Right kidney (tissue), 1 donor: Measurements from ENCODE around the gene SERP2.

Experiments
- DNase-seq: peaks from one replicate; pipeline ENCODE4 v3.0.0-alpha.2; 2016

The SERP2 gene

DNA sequence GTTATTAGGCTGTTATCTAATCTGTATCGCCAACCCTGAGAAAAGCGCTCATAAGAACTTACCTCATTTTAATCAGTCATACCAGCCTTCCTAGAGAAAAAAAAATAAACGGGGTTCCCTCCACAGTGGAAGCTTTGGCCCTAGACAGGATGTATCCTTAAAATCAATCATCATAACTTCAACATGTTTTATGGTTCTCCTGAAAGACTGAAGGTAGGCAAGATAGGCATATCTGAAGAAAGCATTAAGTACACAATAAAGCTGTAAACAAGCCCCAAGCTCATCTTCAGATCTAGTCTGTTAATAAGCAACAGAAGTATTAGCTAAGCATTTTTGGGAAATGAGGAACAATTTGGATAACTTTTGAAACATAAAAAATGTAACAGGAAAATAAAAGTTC, 18.7 kb upstream of the SERP2 start:
- DNase-seq = no peak

DNA sequence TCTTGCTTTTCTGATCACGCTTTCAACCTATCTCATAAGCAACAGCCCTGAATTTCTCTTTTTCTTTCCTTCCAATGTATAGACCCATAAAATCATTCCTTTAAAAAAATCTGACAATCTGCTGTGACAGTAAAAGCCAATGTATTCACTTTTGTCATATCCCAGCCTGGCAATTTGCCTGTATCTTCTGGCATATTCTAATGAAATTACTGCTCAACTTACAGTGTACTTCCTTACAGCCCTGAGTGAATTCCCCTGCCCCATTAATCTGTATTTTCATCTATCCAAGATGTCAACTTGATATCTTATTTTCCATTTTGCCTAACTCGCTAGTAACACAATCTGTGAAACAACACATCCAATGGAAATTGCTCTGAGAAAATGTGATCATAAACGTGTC, 18.0 kb upstream of the SERP2 start:
- DNase-seq = no peak

DNA sequence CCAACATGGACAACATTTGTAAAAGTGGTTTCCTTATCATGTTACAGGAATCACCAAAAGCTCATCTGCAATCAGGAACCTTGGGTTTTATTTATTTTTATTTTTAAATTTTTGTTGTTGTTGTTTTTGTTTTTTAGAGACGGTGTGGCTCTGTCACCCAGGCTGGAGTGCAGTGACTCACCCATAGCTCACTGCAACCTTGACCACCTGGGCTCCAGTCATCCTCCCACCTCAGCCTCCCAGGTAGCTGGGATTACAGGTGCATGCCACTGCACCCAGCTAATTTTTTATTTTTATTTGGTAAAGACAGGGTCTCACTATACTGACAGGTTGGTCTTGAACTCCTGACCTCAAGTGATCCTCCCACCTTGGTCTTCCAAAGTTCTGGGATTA, 13.6 kb upstream of the SERP2 start:
- DNase-seq = no peak

DNA sequence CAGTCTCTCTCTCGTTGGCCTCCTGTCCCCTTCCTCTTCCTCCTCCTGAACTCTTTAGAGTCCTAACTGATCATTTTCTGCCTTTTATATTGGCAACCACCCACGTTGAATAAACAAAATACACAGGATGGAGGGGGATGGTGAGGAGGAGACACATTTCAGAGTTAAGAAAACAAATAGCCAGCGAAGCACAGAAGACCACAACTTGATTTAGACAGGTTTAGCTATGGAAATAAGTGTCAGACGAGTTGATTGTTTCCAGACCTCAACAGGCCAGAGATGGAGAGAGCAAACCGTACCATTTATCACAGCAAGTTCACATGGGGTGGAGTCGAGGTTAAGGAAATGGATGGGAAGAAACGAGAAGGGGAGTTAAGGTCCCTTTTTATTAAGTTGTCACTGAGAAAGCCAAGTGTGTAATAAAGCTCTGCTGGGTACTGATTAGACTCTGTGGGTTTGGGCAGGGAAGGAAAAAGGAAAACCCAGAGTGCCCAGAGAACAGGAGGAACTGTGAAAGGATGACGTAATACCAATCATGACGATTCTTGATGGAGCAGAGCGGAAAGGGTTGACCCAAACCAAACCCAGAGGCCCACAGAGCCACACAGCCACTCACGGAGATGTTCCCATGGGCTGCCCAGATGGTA, 11.1 kb upstream of the SERP2 start:
- peak; percentile 39 for DNase-seq

DNA sequence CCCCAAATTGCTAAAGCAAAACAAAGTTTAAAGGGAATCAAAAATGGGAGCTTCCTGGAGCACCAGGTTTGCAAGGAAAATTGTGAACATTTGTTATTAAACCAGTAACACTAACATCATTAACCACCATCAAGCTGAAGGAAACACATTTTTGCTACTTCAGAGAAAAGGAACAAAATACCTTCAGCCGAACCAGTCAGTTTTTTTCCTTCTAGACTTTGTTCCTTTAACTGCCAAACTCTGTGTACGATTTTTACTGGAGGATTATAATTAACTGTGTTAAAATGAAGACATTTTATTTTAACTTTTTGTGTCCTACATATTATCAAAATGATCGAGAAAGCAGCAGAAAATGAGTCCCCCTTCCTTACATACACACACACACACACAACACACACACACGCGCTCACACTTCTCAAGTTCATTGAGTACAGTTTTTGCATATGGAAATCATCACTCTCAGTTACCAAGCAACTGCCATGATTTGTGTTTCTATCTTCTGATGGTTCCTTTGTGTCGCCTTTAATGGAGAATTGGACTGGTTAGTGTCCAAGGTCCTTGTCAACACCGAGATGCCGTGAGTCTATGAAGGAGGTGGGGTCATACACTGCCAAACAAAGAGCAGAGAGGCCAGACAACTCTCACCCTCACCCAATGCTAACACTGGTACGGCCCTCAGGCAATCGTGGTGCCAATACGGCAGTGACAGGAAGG, 9.8 kb upstream of the SERP2 start:
- DNase-seq = no peak

DNA sequence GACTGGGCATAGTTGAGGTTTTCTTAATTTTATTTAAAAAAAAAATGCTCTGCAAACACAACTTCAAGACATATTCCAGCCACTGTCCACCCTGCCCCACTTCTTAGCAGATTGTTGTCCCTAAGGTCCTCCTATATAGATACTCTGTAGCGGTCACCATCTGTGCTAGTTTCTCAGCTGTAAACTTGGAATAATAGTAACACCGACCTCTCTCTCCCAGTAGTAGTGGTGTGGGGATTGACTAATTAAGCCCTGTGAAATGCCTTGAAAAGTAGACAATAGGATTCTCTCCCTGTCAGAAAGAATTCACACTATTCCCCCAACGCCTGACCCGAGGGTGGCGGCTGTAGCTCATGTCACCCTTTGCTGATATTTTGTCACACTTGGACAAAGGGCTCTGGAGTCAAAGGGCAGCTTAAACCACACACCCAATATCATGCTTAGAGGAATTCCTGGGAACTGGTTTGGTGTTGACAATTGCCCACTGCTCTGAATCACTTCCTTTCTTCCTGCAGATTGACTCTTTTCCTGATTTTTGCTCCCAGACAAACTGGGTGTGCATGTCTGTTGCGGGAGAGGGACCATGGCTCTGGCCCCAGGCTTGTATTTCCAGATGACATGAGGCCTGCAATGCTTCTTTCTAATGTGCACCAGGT, 9.2 kb upstream of the SERP2 start:
- no peak for DNase-seq

DNA sequence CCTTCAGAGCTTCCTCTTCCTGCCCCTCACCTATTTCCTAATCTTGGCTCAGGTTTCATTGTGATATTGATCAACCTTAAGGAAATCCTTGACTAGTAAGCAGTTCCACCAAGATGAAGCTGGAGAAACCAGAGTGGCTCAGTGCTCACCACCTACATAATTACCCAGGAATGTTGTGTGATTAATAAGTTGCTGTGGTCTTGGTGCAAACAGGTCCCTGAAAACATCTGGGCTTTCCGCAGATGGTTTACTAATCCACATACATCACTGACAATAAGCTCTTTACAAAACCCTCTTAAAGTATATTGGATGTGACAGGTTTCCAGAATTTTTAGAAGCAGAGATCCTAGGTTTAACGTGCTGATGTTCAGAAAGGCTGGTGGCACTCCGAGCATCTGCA, 8.6 kb upstream of the SERP2 start:
- no peak for DNase-seq

DNA sequence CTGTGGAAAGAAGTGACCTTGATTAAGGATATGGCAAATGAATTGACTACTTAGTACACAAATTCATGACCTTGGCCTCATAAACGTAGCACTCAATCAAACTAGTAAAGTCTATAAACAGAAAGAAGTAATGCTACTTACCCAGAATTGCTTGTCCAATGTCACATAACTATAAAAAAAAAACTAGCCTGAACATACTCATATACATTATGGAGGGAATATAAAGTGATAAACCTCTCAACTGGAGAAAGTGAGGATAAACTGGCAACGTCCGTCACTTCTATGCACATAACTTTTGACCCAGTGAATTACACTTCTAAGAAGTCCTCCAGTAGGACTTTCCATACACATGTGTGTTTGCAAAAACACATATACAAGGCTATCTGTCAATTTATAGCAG, 7.7 kb upstream of the SERP2 start:
- no peak for DNase-seq

DNA sequence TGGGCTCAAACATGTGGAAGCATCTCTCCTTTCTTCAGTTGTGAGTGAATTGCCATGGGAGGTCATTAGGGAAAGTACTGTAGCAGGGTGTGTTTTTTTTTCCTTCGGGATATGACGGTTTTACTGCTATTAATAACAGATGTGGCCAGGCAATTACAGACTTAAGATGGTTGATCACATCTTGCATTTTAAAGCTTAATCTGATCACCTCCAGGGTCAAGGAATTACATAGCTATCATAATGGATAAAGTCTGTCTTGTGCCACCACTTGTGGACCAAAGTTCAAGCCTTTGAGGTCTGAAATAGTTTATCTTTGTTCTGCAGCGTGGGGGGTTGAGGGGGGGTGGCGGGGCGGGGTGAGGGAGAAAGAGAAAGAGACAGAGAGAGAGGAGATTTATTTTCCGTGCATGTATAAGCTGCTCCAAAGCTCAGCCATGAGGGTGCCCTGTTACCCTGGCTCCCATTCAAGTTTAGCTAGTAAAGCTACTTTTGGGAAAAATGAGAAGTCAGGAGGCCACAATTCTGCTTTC, 5.5 kb upstream of the SERP2 start:
- peak; percentile 24 for DNase-seq

DNA sequence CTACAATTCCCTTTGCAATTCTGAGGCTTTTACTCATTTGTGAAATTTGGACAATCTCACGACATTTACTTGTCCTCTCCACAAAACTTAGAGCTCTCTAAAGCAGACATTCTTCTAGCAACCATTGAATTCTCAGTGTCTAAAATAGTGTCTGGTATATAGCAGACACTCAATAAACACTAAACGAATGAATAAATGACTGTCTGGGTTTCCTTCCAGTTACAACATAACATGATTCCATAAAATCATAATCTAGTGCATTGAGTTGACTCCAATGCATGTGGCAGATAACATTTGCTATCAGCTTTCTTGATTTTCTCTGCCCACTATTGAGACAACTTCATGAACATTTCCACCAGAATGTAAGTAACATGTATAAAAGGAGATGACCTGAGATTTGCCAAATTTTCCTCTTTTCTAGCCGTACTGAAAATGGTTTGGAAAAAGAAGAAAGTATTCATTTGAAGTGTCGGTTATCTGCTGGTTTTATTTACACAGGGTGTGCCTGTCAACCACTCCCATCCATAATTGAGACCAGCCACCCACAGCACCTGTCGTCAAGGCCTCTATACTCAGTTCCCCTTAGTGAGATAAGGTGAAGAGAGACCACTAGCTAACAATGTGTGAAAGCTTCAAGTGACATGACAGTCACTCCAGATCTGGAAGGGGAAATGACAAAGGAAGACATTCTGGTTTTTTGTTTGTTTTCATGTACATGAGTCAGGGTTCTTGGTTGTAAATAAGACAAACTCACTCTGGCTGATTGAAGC, 4.8 kb upstream of the SERP2 start:
- DNase-seq = no peak

DNA sequence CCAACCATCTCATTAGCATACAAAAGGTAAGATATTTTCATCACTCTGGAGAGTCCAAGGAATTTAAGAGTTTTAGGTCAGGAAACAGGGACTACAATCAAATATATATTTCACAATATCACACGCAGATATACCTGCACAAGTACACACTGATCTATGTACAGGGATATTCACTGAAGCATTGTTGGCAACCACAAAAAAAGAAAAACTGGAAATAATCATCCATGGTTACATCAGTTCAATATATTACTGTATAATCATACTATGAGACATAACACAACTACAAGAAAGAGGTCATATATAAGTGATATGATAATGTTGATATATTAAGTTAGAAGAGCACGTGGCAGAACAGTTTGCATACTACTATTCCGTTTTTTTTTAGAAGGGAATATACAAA, 2.2 kb upstream of the SERP2 start:
- no peak for DNase-seq

DNA sequence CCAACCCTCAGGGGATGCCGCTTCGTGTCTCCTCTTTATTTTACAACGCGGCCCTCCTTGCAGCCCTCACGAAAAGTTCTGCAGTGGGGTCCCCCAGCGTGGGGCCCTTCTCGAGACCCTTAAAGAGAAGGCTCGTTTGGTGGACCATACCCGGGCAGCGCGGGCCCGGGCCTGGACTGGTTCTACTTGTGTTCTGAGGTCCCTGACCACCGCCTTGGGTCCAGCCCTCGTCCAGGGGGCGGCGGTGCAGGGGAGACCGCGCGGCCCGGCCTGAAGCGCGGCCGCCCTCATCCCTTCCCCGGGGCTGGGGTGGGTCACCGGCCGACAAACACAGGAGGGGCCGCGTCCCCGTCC, 400 bp upstream of the SERP2 start:
- no peak for DNase-seq

DNA sequence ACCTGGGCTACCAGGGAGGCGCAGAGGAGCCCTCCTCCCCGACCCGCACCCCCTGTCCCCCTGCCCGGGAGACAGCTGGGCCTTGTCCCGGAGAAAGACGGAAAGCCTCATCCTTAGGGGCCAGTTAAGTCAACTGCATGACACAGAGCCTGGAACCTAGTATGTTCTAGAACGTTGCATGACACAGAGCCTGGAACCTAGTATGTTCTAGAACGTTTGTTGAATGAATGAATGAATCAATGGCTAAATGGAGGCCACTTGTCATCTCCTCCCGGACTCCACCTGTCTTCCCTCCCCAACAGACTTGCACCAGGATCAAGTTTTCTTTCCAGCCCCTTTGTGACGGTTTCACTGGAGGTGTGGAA, 706 bp downstream of the SERP2 start:
- peak; percentile 60 for DNase-seq

DNA sequence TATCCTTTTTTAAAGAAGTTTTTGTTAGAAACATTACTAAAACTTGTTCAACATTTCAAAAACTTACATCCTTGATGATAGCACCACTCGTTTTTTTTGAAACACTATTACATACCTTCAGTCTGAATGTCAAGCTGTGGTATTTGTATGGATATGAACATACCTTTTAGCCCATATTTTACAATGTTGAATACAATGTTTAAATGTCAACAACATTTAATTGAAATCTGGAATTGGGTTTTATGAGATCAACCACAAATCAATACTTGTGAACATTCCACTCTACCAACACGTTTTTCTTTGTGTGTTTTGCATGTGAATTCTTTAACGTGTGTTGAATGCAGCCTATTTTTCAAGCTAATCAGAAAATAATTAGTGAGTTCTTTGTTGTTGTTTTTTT, 4.7 kb downstream of the SERP2 start:
- no peak for DNase-seq

DNA sequence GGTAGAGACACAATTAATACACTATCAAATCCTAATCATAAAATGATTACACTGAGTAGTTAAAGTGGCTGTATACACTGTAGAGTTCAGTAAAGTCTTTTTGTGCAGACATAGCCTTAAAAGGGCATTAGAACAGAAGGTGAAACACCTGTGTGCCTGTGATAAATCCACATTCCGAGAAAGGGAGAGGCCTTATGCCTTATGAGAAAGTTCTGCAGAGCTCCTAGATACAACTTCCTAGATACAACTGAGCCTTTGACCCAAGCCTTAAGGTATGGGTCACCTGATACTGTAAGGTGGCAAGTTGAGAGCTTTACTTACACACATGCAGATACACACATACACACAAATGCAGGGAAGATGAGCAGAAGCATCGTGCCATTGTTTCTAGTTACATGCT, 6.3 kb downstream of the SERP2 start:
- DNase-seq = no peak

DNA sequence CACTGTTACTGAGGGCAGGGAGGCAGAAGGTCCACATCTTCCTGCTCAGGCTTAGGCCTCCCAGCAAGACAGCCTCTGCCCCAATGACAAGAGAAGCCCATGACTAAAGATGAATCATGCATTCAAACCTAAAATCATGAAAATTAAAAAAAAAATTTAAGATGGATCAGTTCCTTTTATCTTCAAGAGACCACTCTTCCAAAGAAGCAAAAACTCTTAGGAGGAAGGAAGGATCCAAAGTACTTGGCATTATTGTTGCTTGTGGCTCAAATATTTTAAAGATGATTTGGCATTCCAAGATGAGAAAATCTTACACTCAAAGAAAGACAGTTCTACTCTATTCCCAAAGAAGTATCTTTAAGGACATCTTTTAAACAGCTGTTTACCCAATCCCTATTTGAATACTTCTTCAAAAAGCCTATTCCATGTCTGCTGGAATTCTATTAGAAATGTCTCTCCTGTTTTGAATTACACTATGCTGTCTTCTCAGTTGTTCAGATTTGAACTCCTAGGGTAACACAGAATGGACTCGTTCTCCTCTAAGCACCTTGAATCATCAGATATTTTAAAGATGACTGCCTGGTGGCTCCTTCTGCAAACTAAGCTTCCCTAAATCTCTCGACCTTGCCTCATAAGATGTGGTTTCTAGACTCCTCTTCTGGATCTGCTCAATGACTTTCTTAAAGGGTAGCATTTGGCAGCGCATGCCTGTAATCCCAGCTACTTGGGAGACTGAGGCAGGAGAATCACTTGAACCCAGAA, 7.0 kb downstream of the SERP2 start:
- no peak for DNase-seq

DNA sequence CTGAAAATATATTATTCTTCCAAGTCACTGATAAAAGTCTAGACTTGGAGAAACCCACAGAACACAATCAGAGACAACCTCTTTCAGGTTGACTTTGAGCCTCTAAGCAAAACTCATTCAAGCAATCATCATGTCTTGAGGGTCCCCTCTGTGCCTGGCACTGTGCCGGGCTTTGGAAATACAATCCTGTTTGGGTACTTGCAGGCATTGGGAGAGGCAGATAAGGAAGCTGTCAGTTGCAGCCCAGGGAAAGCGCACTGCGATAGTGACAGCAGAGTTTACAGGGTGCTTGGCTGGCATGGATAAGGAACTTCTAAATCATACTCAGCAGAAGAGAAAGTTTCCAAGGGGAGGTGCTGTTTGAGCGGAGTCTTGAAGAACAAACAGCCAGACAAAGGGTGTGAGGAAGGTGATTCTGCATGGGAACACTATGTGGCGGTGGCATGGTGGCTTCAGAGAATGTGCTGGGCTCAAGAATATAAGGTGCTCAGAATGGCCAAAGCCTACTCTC, 9.1 kb downstream of the SERP2 start:
- DNase-seq = no peak

DNA sequence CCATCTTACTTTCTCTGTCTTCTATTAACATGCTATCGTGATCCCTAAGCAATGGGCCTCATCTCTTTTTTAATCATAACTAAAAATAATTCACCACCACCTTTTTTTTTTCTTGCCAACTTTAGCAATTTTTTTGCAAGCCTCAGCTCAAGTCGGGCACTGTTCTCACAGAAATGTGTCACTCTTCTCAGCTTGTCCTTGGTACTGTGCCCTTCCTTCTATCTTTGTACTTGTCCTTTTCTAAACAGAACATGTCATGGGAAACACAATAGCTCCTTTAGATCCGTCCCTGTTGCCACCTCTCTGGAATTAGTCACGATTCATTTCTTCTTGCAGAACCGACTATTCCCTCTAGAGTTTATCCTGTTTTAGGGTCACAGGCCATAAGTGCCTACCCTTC, 10.3 kb downstream of the SERP2 start:
- no peak for DNase-seq

DNA sequence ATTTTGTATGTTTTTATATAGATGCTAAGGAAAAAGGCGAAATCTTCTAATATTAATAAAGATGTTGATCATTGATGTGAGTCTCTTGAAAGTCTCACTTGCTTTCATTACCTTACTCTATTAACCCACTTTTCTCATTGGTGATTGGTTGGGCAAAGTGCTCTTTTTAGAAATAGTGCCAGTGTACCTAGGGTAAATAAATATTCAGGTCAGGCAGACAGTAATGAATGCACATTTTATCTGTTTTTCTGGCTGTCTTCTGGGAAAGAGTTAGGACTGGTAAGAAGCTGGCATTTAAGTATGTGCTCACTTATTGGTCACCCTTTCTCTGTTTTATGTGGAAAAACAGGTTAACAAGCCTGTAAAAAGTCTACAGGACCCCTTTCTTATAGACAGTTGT, 11.2 kb downstream of the SERP2 start:
- DNase-seq = no peak

DNA sequence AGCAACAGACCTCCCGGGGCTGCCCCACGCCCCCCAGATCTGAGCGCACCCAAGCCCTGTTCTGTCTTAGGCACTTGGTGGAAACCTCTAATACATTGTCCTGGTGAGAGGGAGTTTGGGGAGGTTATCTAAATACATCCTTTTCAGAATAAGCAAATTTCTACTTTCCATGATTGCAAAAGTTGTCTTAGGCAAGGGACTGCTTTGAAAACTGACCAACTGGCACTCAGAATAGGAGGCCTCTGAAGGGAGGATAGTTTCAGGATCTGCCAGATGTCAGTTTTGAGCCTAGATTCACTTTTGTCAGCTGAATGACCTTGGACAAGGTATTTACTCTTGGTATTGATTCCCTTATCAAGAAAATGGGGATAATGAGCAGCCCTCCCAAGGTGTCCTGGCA, 11.8 kb downstream of the SERP2 start:
- DNase-seq = no peak

DNA sequence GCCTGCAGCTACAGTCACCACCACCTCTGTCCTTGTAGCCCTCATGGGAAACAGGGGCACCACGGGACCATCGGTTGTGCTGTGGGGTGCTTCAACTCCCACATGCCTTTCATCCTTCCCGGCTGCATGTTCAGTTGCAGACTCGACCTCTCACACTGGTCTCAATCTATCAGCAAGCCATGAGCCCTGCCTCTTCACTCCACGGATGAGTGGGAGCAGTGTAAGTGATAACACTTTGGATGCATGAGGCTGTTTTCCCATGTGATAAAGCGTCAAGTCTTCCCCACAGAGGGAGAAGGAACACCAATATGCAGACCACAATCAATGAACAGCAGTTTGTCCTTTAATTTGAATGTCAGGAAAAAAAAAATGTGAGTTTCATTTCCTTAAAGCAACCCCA, 12.2 kb downstream of the SERP2 start:
- DNase-seq = no peak

DNA sequence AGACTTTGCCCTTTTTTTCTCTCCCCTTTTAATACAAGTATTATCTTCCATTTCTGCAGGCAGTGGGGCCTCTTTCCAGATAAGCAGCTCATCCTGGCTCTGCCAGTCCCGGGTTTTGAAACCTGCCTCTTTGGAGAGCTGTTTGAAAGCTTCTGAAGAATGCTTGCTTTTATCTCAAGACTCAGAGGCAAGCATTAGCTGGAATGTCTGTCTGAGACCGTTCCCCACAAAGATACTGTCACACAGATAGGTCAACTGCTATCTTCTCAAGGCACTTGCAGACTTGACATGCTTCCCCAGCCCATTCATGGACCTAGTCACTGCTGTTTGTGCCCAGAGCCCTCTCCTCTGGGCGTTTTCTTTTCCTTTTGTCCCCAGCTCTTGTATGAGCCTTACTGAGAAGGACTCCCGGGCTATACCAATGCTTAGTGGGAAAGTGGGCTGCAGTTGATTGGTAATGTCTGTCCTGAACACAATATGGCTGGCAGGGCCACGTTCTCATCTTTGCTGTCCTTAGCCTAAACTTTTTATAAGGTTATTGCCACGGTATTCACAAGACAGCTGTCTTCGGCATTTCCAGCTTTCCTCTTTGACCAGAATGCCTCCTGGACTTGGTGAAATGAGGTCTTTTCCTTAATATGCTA, 13.4 kb downstream of the SERP2 start:
- no peak for DNase-seq
